H1 (cell line): ENCODE data around the gene SLC4A1AP. TPM values are rescaled to one million over a fixed set of nuclear protein-coding genes. Genes with fewer than 3 reads are reported as not detected.

ENCODE experiments used
- CTCF ChIA-PET: fragments of 300-600 bp; sonication (Branson Sonifier 250); formaldehyde crosslinking; loops from one replicate; lab custom pipeline; 2021; ENCODE audit not compliant: partially characterized antibody; lab: Charles Lee
- POLR2A ChIA-PET: fragments of 300-600 bp; sonication (Branson Sonifier 250); formaldehyde crosslinking; loops from one replicate; lab custom pipeline; 2021; ENCODE audit warnings: inconsistent platforms; ENCODE audit not compliant: partially characterized antibody; lab: Charles Lee
- DNase-seq, 2 experiments: peaks; one replicate each; pipeline versions ENCODE4 v3.0.0 to v3.0.0-alpha.2; 2010 to 2022; ENCODE audit warnings: low spot score in 2 of 2, low read depth in 1 of 2, mixed read lengths in 1 of 2
- FAIRE-seq: peaks from 2 replicates; lab custom pipeline; 2011; peaks lifted over from hg19 to GRCh38; lab: Jason Lieb, UNC
- H2AFZ ChIP-seq: 2 replicates; pipeline ENCODE4 v1.8.1; 2012; ENCODE audit warnings: low read length, inconsistent platforms
- H2AK5ac ChIP-seq: 2 replicates; pipeline ENCODE4 v1.6.1; 2013; ENCODE audit warnings: low read depth, low read length
- H2BK120ac ChIP-seq: replicated peaks from 2 replicates; pipeline ENCODE3; 2013; ENCODE audit warnings: low read depth, low read length, inconsistent platforms
- H2BK12ac ChIP-seq: 2 replicates; pipeline ENCODE4 v1.6.1; 2013; ENCODE audit warnings: low read depth, low read length
- H2BK15ac ChIP-seq: 2 replicates; pipeline ENCODE4 v1.6.1; 2013; ENCODE audit warnings: low read length
- H2BK20ac ChIP-seq: 2 replicates; pipeline ENCODE4 v1.6.1; 2013; ENCODE audit warnings: low read length
- H2BK5ac ChIP-seq: 2 replicates; pipeline ENCODE4 v1.6.1; 2013; ENCODE audit warnings: low read depth, low read length
- H3K14ac ChIP-seq: 2 replicates; pipeline ENCODE4 v1.6.1; 2013; ENCODE audit warnings: inconsistent platforms; ENCODE audit not compliant: insufficient read length
- H3K18ac ChIP-seq: 2 replicates; pipeline ENCODE4 v1.6.1; 2013; ENCODE audit warnings: low read length; ENCODE audit errors: extremely low read depth
- H3K23ac ChIP-seq: 2 replicates; pipeline ENCODE4 v1.6.1; 2013; ENCODE audit warnings: inconsistent platforms; ENCODE audit not compliant: insufficient read length
- H3K23me2 ChIP-seq: 2 replicates; pipeline ENCODE4 v1.6.1; 2013; ENCODE audit warnings: low read depth, low read length
- H3K27ac ChIP-seq: 2 replicates; pipeline ENCODE4 v1.6.1; 2011; ENCODE audit warnings: low read depth, low read length, inconsistent platforms
- H3K27me3 ChIP-seq, 4 experiments: replicated peaks in 1 of 4; 1 replicate in 1 of 4; 2 replicates in 3 of 4; pipeline versions ENCODE4 v1.6.1 to v1.8.1; 2011 to 2013; ENCODE audit warnings: low read length in 3 of 4, mild to moderate bottlenecking in 3 of 4, inconsistent platforms in 2 of 4, mixed read lengths in 2 of 4, moderate library complexity in 1 of 4; ENCODE audit not compliant: control insufficient read depth in 3 of 4, insufficient read depth in 3 of 4; ENCODE audit errors: extremely low read depth in 1 of 4
- H3K36me3 ChIP-seq, 4 experiments: 2 replicates each; pipeline versions ENCODE4 v1.6.1 to v1.8.1; 2011 to 2013; ENCODE audit warnings: mild to moderate bottlenecking in 4 of 4, low read length in 3 of 4, moderate library complexity in 2 of 4, control low read depth in 1 of 4, inconsistent platforms in 1 of 4; ENCODE audit not compliant: insufficient read depth in 4 of 4, control insufficient read depth in 2 of 4
- H3K4ac ChIP-seq: replicated peaks from 2 replicates; pipeline ENCODE3; 2013; ENCODE audit warnings: low read length, low read depth, mixed read lengths, inconsistent platforms; ENCODE audit not compliant: insufficient read length
- H3K4me1 ChIP-seq, 4 experiments: replicated peaks in 1 of 4; 1 replicate in 1 of 4; 2 replicates in 3 of 4; pipeline versions ENCODE4 v1.6.1 to v1.8.1; 2011 to 2013; ENCODE audit warnings: low read length in 3 of 4, inconsistent platforms in 2 of 4, mixed read lengths in 1 of 4; ENCODE audit not compliant: insufficient read depth in 4 of 4, control insufficient read depth in 3 of 4
- H3K4me2 ChIP-seq, 2 experiments: 2 replicates each; pipeline versions ENCODE4 v1.6.1 to v1.8.1; 2011 to 2013; ENCODE audit warnings: low read depth in 2 of 2, low read length in 2 of 2, control low read depth in 1 of 2, inconsistent platforms in 1 of 2, mild to moderate bottlenecking in 1 of 2; ENCODE audit not compliant: insufficient read depth in 1 of 2
- H3K4me3 ChIP-seq, 4 experiments: fragments of 200-600, 300-600 bp in 1 of 4; sonication (generic), shearing (Covaris generic), sonication (Bioruptor Twin) in 1 of 4; 2 replicates each; pipeline versions ENCODE4 v1.5.1 to v1.8.1; 2011 to 2016; ENCODE audit warnings: low read length in 4 of 4, low read depth in 3 of 4, control low read depth in 2 of 4, inconsistent platforms in 2 of 4, mild to moderate bottlenecking in 2 of 4, mixed read lengths in 1 of 4, moderate library complexity in 1 of 4; ENCODE audit not compliant: insufficient read depth in 2 of 4; ENCODE audit errors: extremely low read depth in 1 of 4
- H3K56ac ChIP-seq: replicated peaks from 2 replicates; pipeline ENCODE3; 2013; ENCODE audit warnings: low read depth, mild to moderate bottlenecking, mixed read lengths, low read length, inconsistent platforms; ENCODE audit not compliant: insufficient read length
- H3K79me1 ChIP-seq: 2 replicates; pipeline ENCODE4 v1.6.1; 2013; ENCODE audit warnings: low read depth, low read length, control low read depth
- H3K79me2 ChIP-seq, 2 experiments: 2 replicates each; pipeline versions ENCODE4 v1.6.1 to v1.8.1; 2012 to 2013; ENCODE audit warnings: low read length in 2 of 2, mild to moderate bottlenecking in 2 of 2, inconsistent platforms in 1 of 2; ENCODE audit not compliant: insufficient read depth in 2 of 2, control insufficient read depth in 1 of 2
- H3K9ac ChIP-seq, 4 experiments: replicated peaks in 1 of 4; 1 replicate in 1 of 4; 2 replicates in 3 of 4; pipeline versions ENCODE4 v1.6.1 to v1.8.1; 2011 to 2013; ENCODE audit warnings: low read depth in 3 of 4, low read length in 3 of 4, control low read depth in 2 of 4, mild to moderate bottlenecking in 2 of 4, moderate library complexity in 2 of 4, inconsistent platforms in 1 of 4; ENCODE audit errors: extremely low read depth in 1 of 4
- H3K9me3 ChIP-seq, 2 experiments: 2 replicates each; pipeline versions ENCODE4 v1.6.1 to v1.8.1; 2012 to 2013; ENCODE audit warnings: mild to moderate bottlenecking in 2 of 2, moderate library complexity in 2 of 2, control low read depth in 1 of 2, inconsistent platforms in 1 of 2, low read depth in 1 of 2, low read length in 1 of 2, mixed read lengths in 1 of 2; ENCODE audit not compliant: insufficient read depth in 2 of 2
- H4K20me1 ChIP-seq, 2 experiments: replicated peaks in 1 of 2; 2 replicates each; pipeline versions ENCODE3 to v1.8.1; 2011 to 2013; ENCODE audit warnings: inconsistent platforms in 2 of 2, low read length in 2 of 2, mild to moderate bottlenecking in 1 of 2; ENCODE audit not compliant: insufficient read depth in 2 of 2, control insufficient read depth in 1 of 2
- H4K5ac ChIP-seq: 2 replicates; pipeline ENCODE4 v1.6.1; 2013; ENCODE audit warnings: low read length, low read depth, mixed read lengths, inconsistent platforms; ENCODE audit not compliant: insufficient read length
- H4K8ac ChIP-seq: 2 replicates; pipeline ENCODE4 v1.8.0; 2013; ENCODE audit warnings: mild to moderate bottlenecking, moderate library complexity, low read length, inconsistent platforms; ENCODE audit not compliant: insufficient read depth; ENCODE audit errors: extremely low read depth
- H4K91ac ChIP-seq: replicated peaks from 2 replicates; pipeline ENCODE3; 2013; ENCODE audit warnings: low read length, mixed read lengths, inconsistent platforms; ENCODE audit not compliant: insufficient read length
- CBX8 ChIP-seq: fragments of 300-800, 300-1000 bp; sonication (generic); IDR thresholded peaks from 2 replicates; pipeline ENCODE4 v1.7.1; 2016; ENCODE audit warnings: low read depth, low read length, borderline replicate concordance
- FOSL1 ChIP-seq: IDR thresholded peaks from 2 replicates; pipeline ENCODE4 v1.6.1; 2011; ENCODE audit warnings: mild to moderate bottlenecking, low read depth, low read length, moderate library complexity; ENCODE audit not compliant: insufficient read depth
- KDM5A ChIP-seq: fragments of 200-600 bp; IDR thresholded peaks from 2 replicates; pipeline ENCODE4 v1.7.1; 2012; ENCODE audit warnings: mild to moderate bottlenecking, low read length, inconsistent platforms, mixed read lengths
- RNF2 ChIP-seq: fragments of 200-900, 300-1000 bp; sonication (generic); IDR thresholded peaks from 2 replicates; pipeline ENCODE4 v1.7.1; 2016; ENCODE audit warnings: borderline replicate concordance, low read depth, mild to moderate bottlenecking, antibody characterized with exemption, low read length; ENCODE audit not compliant: poor library complexity, severe bottlenecking; ENCODE audit errors: missing control alignments
- SP4 ChIP-seq: IDR thresholded peaks from 2 replicates; pipeline ENCODE4 v1.6.1; 2012; ENCODE audit warnings: low read length, inconsistent platforms
- SRF ChIP-seq: IDR thresholded peaks from 2 replicates; pipeline ENCODE4 v1.6.1; 2011; ENCODE audit warnings: mild to moderate bottlenecking, low read depth, low read length, moderate library complexity
- TEAD4 ChIP-seq: IDR thresholded peaks from 2 replicates; pipeline ENCODE4 v1.6.1; 2012; ENCODE audit warnings: low read depth, low read length, inconsistent platforms, mixed read lengths
- WGBS, 2 experiments: shearing (Covaris generic) in 1 of 2; methylation state at CpG; one replicate each; pipeline versions ENCODE4 v1.1.6 to v1.1.7; 2013 to 2015; ENCODE audit warnings: low lambda C conversion rate in 2 of 2, mixed read lengths in 2 of 2, inconsistent platforms in 1 of 2, low coverage in 1 of 2, missing lambda C conversion rate in 1 of 2; ENCODE audit not compliant: insufficient replicate concordance in 2 of 2, insufficient coverage in 1 of 2, insufficient read length in 1 of 2; ENCODE audit errors: extremely low coverage in 1 of 2, missing lambda C conversion rate in 1 of 2; 5-methylcytosine and 5-hydroxymethylcytosine counted together
- polyA plus RNA-seq, 7 experiments: library from polyadenylated mRNA; depleted of rRNA in 3 of 7; stranded (reverse) in 5 of 7; unstranded in 2 of 7; fragments of >200 nt in 5 of 7; fragments of 200-250 nt in 2 of 7; gene quantifications; 1 replicate in 5 of 7; 2 replicates in 1 of 7; 4 replicates in 1 of 7; pipeline versions ENCODE4 v1.2.1 to v1.2.3, GENCODE V29; 2011 to 2013; ENCODE audit warnings: missing spikeins in 2 of 7, mixed read lengths in 2 of 7
- total RNA-seq: library from RNA; stranded (reverse); fragmentation: NEBNext Ultra II Directional; extraction: Animal tissue kit (Norgen Biotek cat#: 25700); gene quantifications from 2 replicates; pipeline ENCODE4 v1.2.1, GENCODE V29; 2021

SLC4A1AP gene
- total and polyA plus RNA-seq, 2 of the 8 experiments (the other 6 are each of a cell fraction or from before 2014, with no cell fraction given): 8.1 to 18.4 TPM

GRCh38 chr2:27707462-27708256 lies 44.0 kb downstream of the SLC4A1AP start:
- Histone ChIP-seq H2AFZ (no peak overlapping the region), H3K23me2 (no peaks in the 10 kb centered on the region), H2AK5ac (peak overlapping the region; percentile 59; the same call in 1 of the 2 replicates), H2BK5ac (no peak overlapping the region), H3K4me2 (no peak overlapping the region), H2BK120ac (no peak overlapping the region), H3K23ac (no peak overlapping the region), H2BK20ac (no peak overlapping the region), H4K5ac (no peak overlapping the region), H3K9me3 (no peaks in the 10 kb centered on the region), H3K18ac (no peak overlapping the region), H3K4ac (no peak overlapping the region), H3K14ac (no peak overlapping the region), H3K4me3 (no peak overlapping the region), H3K27ac (no peak overlapping the region), H2BK12ac (no peak overlapping the region), H3K4me1 (peaks cover 0 to 7% (median under 1%) of the 10 kb centered on the region in 4 experiments; a peak in 4 of 7 replicates), H4K20me1 (no peaks in the 10 kb centered on the region), H3K9ac (no peak overlapping the region), H3K56ac (no peak overlapping the region), H4K91ac (no peak overlapping the region), H3K27me3 (no peaks in the 10 kb centered on the region), H4K8ac (no peak overlapping the region), H3K36me3 (no peaks in the 10 kb centered on the region), H3K79me2 (no peaks in the 10 kb centered on the region), H2BK15ac (no peak overlapping the region), H3K79me1 (no peaks in the 10 kb centered on the region)
- POLR2A ChIA-PET: interaction anchor here (1.0 to 2.6 kb wide), 3 partner anchors 9 to 79 kb away, joined by 3 to 11 read pairs (median 3); partner anchors contain the start of gene CCDC121
- CTCF ChIA-PET: interaction anchor here (0.8 to 3.3 kb wide), 5 partner anchors 16 to 138 kb away, joined by 3 to 18 read pairs (median 3); no protein-coding TSS in a partner anchor
- FAIRE-seq (no peak), DNase-seq (peak in 1 of 2 experiments; percentile 3)
- 91% methylated on average over 9 of the region's 9 CpGs; no CpG with 5 or more reads in 1 of the 2 experiments for WGBS, 2 experiments
- TF ChIP-seq FOSL1 (no peak), CBX8 (no peak), SP4 (no peak), RNF2 (no peak), TEAD4 (no peak), KDM5A (no peak), SRF (no peak)
